ENCODE data around the gene NXNL1.

DNA sequence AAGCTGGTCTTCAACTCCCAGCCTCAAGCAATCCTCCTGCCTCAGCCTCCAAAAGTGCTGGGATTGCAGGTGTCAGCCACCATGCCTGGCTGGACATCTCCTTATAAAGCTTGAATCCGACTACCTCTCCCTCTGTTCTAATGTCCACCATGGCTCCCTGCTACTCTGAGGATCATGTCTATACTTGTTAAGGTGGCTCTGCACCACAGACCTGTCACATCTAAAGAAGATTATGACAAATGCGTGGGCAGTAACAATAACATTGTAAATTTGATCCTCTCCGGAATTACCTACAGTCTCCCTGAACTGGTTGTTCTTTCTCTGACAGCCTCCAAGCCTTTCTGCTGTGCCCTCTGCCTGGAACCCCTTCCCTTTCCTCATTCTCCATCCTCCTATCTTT is 1.8 kb downstream of the NXNL1 start:
- TF ChIP-seq, protein P1, sequence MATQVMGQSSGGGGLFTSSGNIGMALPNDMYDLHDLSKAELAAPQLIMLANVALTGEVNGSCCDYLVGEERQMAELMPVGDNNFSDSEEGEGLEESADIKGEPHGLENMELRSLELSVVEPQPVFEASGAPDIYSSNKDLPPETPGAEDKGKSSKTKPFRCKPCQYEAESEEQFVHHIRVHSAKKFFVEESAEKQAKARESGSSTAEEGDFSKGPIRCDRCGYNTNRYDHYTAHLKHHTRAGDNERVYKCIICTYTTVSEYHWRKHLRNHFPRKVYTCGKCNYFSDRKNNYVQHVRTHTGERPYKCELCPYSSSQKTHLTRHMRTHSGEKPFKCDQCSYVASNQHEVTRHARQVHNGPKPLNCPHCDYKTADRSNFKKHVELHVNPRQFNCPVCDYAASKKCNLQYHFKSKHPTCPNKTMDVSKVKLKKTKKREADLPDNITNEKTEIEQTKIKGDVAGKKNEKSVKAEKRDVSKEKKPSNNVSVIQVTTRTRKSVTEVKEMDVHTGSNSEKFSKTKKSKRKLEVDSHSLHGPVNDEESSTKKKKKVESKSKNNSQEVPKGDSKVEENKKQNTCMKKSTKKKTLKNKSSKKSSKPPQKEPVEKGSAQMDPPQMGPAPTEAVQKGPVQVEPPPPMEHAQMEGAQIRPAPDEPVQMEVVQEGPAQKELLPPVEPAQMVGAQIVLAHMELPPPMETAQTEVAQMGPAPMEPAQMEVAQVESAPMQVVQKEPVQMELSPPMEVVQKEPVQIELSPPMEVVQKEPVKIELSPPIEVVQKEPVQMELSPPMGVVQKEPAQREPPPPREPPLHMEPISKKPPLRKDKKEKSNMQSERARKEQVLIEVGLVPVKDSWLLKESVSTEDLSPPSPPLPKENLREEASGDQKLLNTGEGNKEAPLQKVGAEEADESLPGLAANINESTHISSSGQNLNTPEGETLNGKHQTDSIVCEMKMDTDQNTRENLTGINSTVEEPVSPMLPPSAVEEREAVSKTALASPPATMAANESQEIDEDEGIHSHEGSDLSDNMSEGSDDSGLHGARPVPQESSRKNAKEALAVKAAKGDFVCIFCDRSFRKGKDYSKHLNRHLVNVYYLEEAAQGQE (IDR thresholded peaks at IDR 0.05; ENCODE audit: unreplicated experiment): no peak
- TF ChIP-seq EZH2 (IDR thresholded peaks at IDR 0.05; ENCODE audit: low read depth, unreplicated experiment) (no peak), POLR2AphosphoS5 (IDR thresholded peaks at IDR 0.05; ENCODE audit: low read depth) (no peak), EZH2phosphoT487 (IDR thresholded peaks at IDR 0.05; ENCODE audit: unreplicated experiment) (no peak), NANOG (IDR thresholded peaks at IDR 0.05; ENCODE audit: borderline replicate concordance) (no peak), CREB1 (CRISPR knock-in tag; IDR thresholded peaks at IDR 0.05; ENCODE audit: low read depth) (no peak)
- TF ChIP-seq, protein P2, sequence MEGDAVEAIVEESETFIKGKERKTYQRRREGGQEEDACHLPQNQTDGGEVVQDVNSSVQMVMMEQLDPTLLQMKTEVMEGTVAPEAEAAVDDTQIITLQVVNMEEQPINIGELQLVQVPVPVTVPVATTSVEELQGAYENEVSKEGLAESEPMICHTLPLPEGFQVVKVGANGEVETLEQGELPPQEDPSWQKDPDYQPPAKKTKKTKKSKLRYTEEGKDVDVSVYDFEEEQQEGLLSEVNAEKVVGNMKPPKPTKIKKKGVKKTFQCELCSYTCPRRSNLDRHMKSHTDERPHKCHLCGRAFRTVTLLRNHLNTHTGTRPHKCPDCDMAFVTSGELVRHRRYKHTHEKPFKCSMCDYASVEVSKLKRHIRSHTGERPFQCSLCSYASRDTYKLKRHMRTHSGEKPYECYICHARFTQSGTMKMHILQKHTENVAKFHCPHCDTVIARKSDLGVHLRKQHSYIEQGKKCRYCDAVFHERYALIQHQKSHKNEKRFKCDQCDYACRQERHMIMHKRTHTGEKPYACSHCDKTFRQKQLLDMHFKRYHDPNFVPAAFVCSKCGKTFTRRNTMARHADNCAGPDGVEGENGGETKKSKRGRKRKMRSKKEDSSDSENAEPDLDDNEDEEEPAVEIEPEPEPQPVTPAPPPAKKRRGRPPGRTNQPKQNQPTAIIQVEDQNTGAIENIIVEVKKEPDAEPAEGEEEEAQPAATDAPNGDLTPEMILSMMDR (conservative IDR thresholded peaks at IDR 0.05; ENCODE audit: low read depth in 2 of 2): no peak
- TF ChIP-seq, protein P3, sequence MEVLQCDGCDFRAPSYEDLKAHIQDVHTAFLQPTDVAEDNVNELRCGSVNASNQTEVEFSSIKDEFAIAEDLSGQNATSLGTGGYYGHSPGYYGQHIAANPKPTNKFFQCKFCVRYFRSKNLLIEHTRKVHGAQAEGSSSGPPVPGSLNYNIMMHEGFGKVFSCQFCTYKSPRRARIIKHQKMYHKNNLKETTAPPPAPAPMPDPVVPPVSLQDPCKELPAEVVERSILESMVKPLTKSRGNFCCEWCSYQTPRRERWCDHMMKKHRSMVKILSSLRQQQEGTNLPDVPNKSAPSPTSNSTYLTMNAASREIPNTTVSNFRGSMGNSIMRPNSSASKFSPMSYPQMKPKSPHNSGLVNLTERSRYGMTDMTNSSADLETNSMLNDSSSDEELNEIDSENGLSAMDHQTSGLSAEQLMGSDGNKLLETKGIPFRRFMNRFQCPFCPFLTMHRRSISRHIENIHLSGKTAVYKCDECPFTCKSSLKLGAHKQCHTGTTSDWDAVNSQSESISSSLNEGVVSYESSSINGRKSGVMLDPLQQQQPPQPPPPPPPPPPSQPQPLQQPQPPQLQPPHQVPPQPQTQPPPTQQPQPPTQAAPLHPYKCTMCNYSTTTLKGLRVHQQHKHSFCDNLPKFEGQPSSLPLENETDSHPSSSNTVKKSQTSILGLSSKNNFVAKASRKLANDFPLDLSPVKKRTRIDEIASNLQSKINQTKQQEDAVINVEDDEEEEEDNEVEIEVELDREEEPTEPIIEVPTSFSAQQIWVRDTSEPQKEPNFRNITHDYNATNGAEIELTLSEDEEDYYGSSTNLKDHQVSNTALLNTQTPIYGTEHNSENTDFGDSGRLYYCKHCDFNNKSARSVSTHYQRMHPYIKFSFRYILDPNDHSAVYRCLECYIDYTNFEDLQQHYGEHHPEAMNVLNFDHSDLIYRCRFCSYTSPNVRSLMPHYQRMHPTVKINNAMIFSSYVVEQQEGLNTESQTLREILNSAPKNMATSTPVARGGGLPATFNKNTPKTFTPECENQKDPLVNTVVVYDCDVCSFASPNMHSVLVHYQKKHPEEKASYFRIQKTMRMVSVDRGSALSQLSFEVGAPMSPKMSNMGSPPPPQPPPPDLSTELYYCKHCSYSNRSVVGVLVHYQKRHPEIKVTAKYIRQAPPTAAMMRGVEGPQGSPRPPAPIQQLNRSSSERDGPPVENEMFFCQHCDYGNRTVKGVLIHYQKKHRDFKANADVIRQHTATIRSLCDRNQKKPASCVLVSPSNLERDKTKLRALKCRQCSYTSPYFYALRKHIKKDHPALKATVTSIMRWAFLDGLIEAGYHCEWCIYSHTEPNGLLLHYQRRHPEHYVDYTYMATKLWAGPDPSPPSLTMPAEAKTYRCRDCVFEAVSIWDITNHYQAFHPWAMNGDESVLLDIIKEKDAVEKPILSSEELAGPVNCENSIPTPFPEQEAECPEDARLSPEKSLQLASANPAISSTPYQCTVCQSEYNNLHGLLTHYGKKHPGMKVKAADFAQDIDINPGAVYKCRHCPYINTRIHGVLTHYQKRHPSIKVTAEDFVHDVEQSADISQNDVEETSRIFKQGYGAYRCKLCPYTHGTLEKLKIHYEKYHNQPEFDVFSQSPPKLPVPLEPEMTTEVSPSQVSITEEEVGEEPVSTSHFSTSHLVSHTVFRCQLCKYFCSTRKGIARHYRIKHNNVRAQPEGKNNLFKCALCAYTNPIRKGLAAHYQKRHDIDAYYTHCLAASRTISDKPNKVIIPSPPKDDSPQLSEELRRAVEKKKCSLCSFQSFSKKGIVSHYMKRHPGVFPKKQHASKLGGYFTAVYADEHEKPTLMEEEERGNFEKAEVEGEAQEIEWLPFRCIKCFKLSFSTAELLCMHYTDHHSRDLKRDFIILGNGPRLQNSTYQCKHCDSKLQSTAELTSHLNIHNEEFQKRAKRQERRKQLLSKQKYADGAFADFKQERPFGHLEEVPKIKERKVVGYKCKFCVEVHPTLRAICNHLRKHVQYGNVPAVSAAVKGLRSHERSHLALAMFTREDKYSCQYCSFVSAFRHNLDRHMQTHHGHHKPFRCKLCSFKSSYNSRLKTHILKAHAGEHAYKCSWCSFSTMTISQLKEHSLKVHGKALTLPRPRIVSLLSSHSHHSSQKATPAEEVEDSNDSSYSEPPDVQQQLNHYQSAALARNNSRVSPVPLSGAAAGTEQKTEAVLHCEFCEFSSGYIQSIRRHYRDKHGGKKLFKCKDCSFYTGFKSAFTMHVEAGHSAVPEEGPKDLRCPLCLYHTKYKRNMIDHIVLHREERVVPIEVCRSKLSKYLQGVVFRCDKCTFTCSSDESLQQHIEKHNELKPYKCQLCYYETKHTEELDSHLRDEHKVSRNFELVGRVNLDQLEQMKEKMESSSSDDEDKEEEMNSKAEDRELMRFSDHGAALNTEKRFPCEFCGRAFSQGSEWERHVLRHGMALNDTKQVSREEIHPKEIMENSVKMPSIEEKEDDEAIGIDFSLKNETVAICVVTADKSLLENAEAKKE (CRISPR knock-in tag; IDR thresholded peaks at IDR 0.05): no peak
